Activated CD8-positive, alpha-beta memory T cell treated with anti-CD3 and anti-CD28 coated beads, Interleukin-2, amount 10 ng/mL, durations not matched to agents 7 days and 5 days (primary cell): ENCODE results near the gene ABCG4. TPM values are rescaled to one million over a fixed set of nuclear protein-coding genes. Genes with fewer than 3 reads are reported as not detected.
A peak's percentile ranks its signal among the peaks of the same experiment; 100 is the strongest.
"Not testable (repeated sequence)": the region's sequence is repeated elsewhere in the genome, so short reads cannot be mapped to it uniquely, and the experiment has no call there.

Experiments used
- ATAC-seq: fragments of 150-1000 bp; cut with Tn5 transposase; one replicate; pipeline ENCODE4 v1.10.0; 2021; ENCODE audit warnings: moderate library complexity
- CTCF ChIA-PET: fragments of 350-600 bp; sonication (Branson Sonifier 250); formaldehyde crosslinking; loops from one replicate; lab custom pipeline; 2021; ENCODE audit warnings: antibody characterized with exemption; lab: Charles Lee
- DNase-seq: peaks from one replicate; pipeline ENCODE4 v3.0.0-alpha.2; 2020
- H3K27ac Mint-ChIP-seq: one replicate; pipeline ENCODE4 v1.8.0; 2021; ENCODE audit warnings: mild to moderate bottlenecking, mixed read lengths
- H3K27me3 Mint-ChIP-seq: one replicate; pipeline ENCODE4 v1.8.0; 2021; ENCODE audit warnings: mixed read lengths
- H3K36me3 Mint-ChIP-seq: one replicate; pipeline ENCODE4 v1.8.0; 2021; ENCODE audit warnings: mild to moderate bottlenecking, mixed read lengths
- H3K4me1 Mint-ChIP-seq: one replicate; pipeline ENCODE4 v1.8.0; 2021; ENCODE audit warnings: mixed read lengths
- H3K4me3 Mint-ChIP-seq: one replicate; pipeline ENCODE4 v1.8.0; 2021; ENCODE audit warnings: mild to moderate bottlenecking, moderate library complexity, mixed read lengths
- H3K9me3 Mint-ChIP-seq: one replicate; pipeline ENCODE4 v1.8.0; 2022; ENCODE audit warnings: low read depth, mixed read lengths
- total RNA-seq, 2 experiments: library from RNA; stranded (reverse); gene quantifications; one replicate each; pipeline ENCODE4 v1.2.3, GENCODE V29; 2021

The ABCG4 gene
- total RNA-seq: not detected

DNA sequence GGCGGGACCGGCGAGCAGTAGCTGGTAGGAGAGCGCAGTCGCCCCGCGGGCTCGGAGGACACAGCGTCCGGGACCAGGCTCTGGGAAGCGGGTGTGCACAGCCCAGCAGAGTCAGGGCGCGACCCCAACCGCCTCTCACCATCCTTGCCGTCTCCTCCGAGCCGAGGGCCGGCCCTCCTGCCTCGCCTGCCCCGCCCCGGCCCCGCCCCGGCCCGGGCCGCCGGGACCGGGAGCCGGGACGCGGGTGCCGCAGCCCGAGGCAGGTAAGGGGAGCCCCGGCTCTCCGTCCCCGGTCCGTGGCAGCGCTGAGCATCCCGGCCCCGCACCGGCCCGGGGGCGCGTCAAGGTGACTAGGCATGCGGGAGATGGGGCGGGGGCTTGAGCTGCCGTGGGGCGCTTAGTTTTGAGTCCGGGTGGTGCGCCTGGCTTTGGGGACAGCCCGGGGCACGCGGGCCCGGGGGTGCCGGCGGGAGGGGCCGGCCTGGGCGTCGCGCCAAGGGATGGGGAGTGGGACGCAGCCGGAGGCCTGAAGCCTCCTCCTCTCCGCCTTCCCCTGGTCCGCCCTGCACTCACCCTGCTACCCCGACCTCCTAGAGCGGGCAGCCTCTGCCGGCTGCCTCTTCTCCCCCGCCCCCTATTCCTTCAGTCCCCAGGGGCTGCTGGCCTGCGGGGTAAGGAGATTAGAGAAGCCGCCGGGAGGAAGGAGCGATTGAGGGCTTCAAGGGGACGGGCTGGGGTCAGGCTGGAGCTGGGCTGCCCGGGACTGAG lies at the start of gene ABCG4:
Gene ABCG4, plus strand, starts transcription at position 35 of the 768 bp plus-strand sequence. CDS start 914 bp downstream, outside the sequence.
- CTCF ChIA-PET: interaction anchor here (0.7 to 1.6 kb wide), 6 partner anchors 15 to 189 kb away, joined by 3 to 8 read pairs (median 5); partner anchors contain the start of gene CBL
- Mint-ChIP-seq H3K36me3 (no peaks in the 10 kb centered on the region), H3K27me3 (peaks cover 72% of the 10 kb centered on the region), H3K4me3 (peak within 1 kb of the TSS; percentile 61), H3K4me1 (peaks cover 10% of the 10 kb centered on the region), H3K27ac (no peak within 1 kb of the TSS), H3K9me3 (no peaks in the 10 kb centered on the region)
- DNase-seq: no peak
- ATAC-seq: peak; percentile 75

DNA sequence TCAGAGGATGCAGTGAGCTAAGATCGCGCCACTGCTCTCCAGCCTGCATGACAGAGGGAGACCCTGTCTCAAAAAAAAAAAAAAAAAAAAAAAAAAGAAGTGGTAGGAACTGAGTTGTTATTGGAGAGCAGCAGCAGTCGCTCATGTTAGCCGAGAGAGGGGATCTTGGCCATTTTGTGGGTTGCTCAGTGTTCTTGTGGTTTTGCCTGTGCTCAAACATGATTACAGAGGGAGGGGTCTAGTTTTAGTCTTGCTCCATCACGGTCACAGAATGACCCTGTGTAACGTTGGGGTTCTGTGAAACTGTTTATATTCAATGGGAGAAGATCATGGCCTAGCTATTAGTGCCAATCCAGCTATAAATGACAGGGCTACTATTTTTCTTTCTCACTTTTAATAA lies 49.1 kb upstream of the ABCG4 start:
- no peaks in the 10 kb centered on the region for H3K9me3 Mint-ChIP-seq
- ATAC-seq: no peak
- peaks cover 44% of the 10 kb centered on the region for H3K4me1 Mint-ChIP-seq
- peak overlapping the region; percentile 96 for H3K27ac Mint-ChIP-seq
- H3K36me3 Mint-ChIP-seq: peaks cover 34% of the 10 kb centered on the region
- CTCF ChIA-PET: interaction anchor here (0.9 to 2.1 kb wide), 6 partner anchors 10 to 76 kb away, joined by 3 to 5 read pairs (median 3); partner anchors contain the start of gene HINFP
- peak overlapping the region; percentile 92 for H3K4me3 Mint-ChIP-seq
- DNase-seq: no peak
- H3K27me3 Mint-ChIP-seq: peaks cover 2% of the 10 kb centered on the region

DNA sequence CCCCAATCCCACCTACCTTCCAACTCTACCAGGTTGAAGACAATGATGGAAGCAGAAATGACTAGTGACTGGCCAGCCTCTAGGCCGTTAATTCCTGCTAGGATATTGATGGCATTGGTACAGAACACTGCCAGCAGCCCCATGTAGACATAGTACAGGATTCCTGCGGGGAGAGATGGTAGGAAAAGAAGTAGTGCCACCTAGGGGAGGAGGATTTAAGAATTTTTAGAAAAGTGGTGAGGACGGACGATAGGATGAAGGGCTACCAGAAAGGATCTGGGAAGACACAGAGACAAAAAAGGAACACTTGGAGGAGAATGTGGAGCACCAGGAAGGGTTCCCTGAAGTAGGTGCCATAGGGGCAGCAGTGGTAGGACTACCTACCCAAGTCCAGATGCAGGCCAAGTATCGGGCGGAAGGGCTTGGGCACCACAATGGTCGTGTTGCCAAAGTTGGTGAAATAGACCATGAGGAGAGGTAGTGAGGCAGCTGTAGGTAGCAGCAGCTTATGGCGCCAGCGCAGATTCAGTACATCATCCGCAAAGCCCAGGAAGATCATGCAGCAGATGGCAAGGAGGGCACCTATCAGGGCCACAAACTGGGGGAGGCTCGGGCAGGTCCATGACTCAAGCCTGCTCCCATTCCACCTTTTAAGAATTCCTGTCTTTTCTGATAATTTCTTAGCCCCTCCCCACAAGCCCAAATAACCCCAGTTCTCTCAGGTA lies 48.4 kb upstream of the ABCG4 start:
- no peak for ATAC-seq
- peaks cover under 1% of the 10 kb centered on the region for H3K27me3 Mint-ChIP-seq
- peak overlapping the region; percentile 96 for H3K27ac Mint-ChIP-seq
- H3K4me3 Mint-ChIP-seq: peak overlapping the region; percentile 92
- CTCF ChIA-PET: interaction anchor here (0.9 to 1.5 kb wide), 4 partner anchors 9 to 76 kb away, joined by 3 to 4 read pairs (median 3); no protein-coding TSS in a partner anchor
- DNase-seq: no peak
- H3K9me3 Mint-ChIP-seq: no peaks in the 10 kb centered on the region
- H3K4me1 Mint-ChIP-seq: peaks cover 45% of the 10 kb centered on the region
- peaks cover 29% of the 10 kb centered on the region for H3K36me3 Mint-ChIP-seq

DNA sequence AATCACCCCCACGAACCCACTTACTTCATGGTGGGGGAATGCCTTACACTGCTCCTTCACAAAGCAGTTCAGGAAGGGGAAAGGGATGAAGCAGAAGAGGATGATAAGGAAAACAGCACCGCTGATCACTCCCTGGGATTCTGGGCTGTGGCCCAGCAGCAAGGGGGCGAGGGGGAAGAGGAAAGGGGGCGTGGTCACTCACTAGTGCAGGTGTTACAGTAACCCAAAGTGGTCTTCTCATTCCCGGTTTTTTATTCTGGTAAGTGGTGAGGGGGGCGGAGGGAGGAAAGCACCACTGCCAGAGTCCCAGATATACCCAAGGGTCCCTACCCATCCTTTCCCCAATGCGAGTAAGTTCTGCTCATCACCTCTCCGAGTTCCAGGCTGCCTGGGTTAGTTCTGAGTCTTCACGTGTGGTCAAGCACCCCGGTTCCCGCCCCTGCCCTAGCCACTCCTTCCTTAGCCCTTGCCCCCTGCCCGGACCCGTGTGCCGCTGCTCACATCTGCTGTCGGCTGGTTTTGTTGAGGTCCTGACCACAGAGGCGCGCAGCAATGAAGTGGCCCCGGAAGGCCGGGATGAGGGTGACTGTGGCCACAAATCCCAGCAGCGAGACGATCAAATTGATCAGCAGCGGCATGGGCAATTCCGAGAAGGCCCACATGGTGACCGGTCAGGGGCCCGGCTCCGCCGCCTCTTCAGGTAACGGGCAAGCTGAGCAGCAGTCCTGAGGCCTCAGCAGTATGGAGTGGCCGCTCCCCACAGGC lies 47.7 kb upstream of the ABCG4 start:
- Mint-ChIP-seq H3K27ac (peak overlapping the region; percentile 96), H3K9me3 (no peaks in the 10 kb centered on the region), H3K36me3 (peaks cover 26% of the 10 kb centered on the region), H3K27me3 (no peaks in the 10 kb centered on the region), H3K4me3 (peak overlapping the region; percentile 92), H3K4me1 (peaks cover 42% of the 10 kb centered on the region)
- DNase-seq (peak; percentile 70), ATAC-seq (peak; percentile 37)
- CTCF ChIA-PET: interaction anchor here (1.0 to 2.1 kb wide), 10 partner anchors 10 to 222 kb away, joined by 3 to 5 read pairs (median 4); partner anchors contain the start of genes CBL, CENATAC and VPS11

DNA sequence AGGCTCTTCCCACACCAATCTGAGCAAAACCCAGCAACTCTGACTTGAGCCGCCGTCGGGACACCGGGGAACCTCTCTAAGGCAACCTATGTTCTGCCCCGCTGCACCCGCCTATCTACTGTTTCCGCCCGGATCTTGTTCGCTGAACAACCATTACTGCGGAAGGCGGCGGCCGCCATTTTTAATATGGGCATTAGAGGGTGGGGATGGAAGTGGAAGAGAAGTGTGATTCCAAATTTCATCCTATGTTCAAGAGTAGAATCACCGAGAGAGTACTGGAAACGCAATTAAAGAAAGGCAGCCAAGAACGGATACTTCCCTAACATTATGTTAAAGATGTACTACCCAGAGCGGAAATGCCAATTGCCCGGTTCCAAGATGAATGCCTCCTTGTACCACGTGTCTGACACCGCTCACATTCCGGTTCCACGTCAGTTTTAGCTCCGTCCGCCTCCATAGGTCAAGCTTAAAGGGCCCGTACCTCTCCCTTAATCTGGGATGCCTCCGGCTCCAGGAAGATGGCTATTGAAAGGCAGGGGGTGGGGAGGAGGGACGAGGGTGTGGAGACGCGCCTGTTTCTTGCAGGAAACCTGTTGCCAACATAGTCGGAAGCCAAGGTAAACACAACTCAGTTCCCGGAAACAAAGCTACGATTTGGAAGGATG lies 47.0 kb upstream of the ABCG4 start, which contains the start of gene DPAGT1:
Gene DPAGT1, minus strand, starts transcription at position 95 of the 665 bp plus-strand sequence. CDS start 198 bp downstream, outside the sequence.
- ATAC-seq: peak; percentile 87
- Mint-ChIP-seq H3K27ac (peak within 1 kb of the TSS; percentile 96), H3K36me3 (peaks cover 25% of the 10 kb centered on the region), H3K9me3 (no peaks in the 10 kb centered on the region), H3K27me3 (no peaks in the 10 kb centered on the region), H3K4me1 (peaks cover 43% of the 10 kb centered on the region), H3K4me3 (peak within 1 kb of the TSS; percentile 92)
- DNase-seq: peak; percentile 92
- CTCF ChIA-PET: interaction anchor here (0.8 to 2.1 kb wide), 18 partner anchors 10 to 222 kb away, joined by 3 to 5 read pairs (median 4); partner anchors contain the start of genes CBL, CENATAC, NLRX1 and VPS11

DNA sequence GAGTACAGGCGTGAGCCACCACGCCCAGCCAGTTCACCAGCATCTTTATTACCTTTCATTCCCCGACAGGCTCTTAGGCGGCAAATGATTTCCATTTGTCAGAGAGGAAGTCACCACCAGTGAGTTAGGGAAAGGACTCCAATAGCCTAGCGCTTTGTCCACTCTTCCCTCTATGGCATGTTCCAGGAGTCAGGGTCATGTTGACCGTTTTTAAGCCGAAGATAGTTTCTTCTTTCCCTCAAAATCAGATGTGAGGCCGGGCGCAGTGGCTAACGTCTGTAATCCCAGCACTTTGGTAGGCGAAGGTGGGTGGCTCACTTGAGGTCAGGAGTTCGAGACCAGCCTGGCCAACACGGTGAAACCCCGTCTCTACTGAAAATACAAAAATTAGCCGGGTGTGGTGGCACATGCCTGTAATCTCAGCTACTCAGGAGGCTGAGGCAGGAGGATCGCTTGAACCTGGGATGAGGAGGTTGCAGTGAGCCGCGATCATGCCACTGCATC lies 45.6 kb upstream of the ABCG4 start:
- Mint-ChIP-seq H3K4me1 (peaks cover 41% of the 10 kb centered on the region), H3K27ac (peak overlapping the region; percentile 96), H3K36me3 (peaks cover 12% of the 10 kb centered on the region), H3K4me3 (peak overlapping the region; percentile 92)
- not testable (repeated sequence) for DNase-seq, H3K9me3 Mint-ChIP-seq, ATAC-seq, H3K27me3 Mint-ChIP-seq
- CTCF ChIA-PET: interaction anchor here (0.7 to 2.1 kb wide), 8 partner anchors 14 to 218 kb away, joined by 3 to 5 read pairs (median 4); partner anchors contain the start of genes CBL and SLC37A4

DNA sequence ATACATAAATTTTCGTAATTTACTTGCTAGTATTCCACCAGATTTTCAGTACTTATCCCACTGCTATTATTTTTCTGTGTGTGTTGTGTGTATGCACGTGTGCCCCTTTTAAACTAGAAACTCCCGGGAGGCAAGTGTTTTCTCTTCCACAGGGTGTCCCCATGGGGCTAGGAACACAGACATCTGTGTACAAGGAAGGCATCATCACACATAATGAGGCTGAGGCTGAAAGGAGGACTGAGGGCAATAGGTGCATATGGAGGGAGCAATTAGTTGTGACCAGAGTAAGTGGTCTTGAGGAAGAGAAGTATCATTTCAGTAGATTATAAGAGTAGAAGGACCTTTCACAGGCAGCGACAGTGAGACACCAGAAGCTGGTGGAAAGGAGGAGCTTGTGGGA lies 45.1 kb upstream of the ABCG4 start:
- peaks cover 42% of the 10 kb centered on the region for H3K4me1 Mint-ChIP-seq
- ATAC-seq (no peak), DNase-seq (no peak)
- H3K27me3 Mint-ChIP-seq: no peaks in the 10 kb centered on the region
- CTCF ChIA-PET: no interaction called here
- H3K36me3 Mint-ChIP-seq: peaks cover 7% of the 10 kb centered on the region
- peak overlapping the region; percentile 67 for H3K27ac Mint-ChIP-seq
- no peaks in the 10 kb centered on the region for H3K9me3 Mint-ChIP-seq
- peak overlapping the region; percentile 92 for H3K4me3 Mint-ChIP-seq

DNA sequence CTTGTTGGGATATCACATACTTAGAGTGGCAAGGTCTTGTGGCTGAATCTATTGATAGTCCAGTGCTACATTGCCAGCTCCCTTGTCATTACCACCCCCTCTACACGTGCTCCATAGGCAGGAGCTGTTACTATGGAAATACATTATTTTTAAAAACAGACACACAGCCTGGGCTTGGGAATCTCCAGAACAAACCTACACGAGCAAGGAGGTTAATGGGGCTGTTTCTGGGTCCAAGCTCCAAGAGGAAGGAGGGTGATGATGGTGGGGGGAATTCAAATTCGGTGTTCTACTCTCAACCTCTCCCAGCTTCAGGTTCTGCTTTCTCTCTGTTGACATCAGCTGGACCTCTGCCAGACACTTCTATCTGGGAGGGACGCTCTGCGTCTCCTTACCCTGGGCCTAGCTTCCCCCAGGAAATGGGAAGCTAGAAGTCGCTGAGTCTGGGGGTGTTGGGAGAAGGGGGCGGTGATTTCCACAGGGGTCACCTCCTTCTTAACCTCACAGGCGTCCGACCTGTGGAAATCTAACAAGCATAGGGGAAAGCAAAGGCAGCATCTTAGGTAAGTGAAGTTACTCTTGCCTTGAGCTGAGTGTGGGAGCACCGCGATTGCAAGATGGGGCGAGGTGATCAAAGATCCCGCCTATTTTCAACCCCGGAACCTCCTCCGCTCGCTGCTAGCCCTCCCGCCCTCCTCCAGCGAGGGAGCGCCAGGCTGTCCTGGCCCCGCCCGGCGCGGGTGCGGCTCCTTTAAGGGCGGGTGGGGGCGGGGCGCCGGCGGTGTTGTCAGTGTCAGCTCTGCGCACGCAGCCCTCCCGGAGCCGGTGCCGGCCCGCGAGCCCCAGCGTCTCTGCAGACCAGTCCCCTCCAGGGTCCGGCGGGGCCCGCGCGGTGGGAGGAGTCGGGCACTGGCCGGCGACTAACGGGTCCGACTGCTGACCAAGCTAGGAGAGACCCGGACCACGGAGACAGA lies 42.0 kb upstream of the ABCG4 start, which contains the start of gene C2CD2L:
Gene C2CD2L, plus strand, starts transcription at position 781 of the 974 bp plus-strand sequence. CDS start 398 bp downstream, outside the sequence.
- Mint-ChIP-seq H3K9me3 (no peaks in the 10 kb centered on the region), H3K27ac (peak within 1 kb of the TSS; percentile 93), H3K27me3 (no peaks in the 10 kb centered on the region), H3K4me3 (peak within 1 kb of the TSS; percentile 80), H3K4me1 (peaks cover 45% of the 10 kb centered on the region), H3K36me3 (peaks cover 12% of the 10 kb centered on the region)
- CTCF ChIA-PET: interaction anchor here (0.8 to 2.0 kb wide), 16 partner anchors 9 to 233 kb away, joined by 3 to 15 read pairs (median 5); partner anchors contain the start of genes C1QTNF5, CBL, HINFP and HMBS
- ATAC-seq: peak; percentile 89
- peak; percentile 95 for DNase-seq

DNA sequence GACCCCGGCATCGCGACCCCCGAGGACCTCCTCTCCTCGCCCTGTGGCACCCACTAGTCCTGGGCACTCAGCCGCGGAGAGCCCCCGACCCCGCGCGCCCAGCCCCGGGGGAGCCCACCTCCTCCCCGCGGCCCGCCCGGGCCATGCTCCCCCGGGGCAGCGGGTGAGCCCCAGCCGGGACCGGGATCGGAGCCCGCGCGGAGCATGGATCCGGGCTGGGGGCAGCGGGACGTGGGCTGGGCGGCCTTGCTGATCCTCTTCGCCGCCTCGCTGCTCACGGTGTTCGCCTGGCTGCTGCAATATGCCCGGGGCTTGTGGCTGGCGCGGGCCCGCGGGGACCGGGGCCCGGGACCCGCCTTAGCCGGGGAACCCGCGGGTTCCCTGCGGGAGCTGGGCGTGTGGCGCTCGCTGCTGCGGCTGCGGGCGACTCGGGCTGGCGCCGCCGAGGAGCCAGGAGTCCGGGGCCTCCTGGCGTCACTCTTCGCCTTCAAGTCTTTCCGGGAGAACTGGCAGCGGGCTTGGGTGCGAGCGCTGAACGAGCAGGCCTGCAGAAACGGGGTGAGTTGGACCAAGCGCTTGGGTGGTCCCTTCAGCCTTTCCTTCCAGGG lies 41.2 kb upstream of the ABCG4 start:
- peak overlapping the region; percentile 80 for H3K4me3 Mint-ChIP-seq
- DNase-seq: no peak
- H3K4me1 Mint-ChIP-seq: peaks cover 43% of the 10 kb centered on the region
- H3K36me3 Mint-ChIP-seq: peaks cover 15% of the 10 kb centered on the region
- CTCF ChIA-PET: interaction anchor here (0.8 to 2.0 kb wide), 11 partner anchors 9 to 274 kb away, joined by 3 to 15 read pairs (median 5); partner anchors contain the start of genes CBL, HINFP, HMBS and NLRX1
- H3K9me3 Mint-ChIP-seq: no peaks in the 10 kb centered on the region
- ATAC-seq: peak; percentile 20
- H3K27me3 Mint-ChIP-seq: no peaks in the 10 kb centered on the region
- peak overlapping the region; percentile 70 for H3K27ac Mint-ChIP-seq

DNA sequence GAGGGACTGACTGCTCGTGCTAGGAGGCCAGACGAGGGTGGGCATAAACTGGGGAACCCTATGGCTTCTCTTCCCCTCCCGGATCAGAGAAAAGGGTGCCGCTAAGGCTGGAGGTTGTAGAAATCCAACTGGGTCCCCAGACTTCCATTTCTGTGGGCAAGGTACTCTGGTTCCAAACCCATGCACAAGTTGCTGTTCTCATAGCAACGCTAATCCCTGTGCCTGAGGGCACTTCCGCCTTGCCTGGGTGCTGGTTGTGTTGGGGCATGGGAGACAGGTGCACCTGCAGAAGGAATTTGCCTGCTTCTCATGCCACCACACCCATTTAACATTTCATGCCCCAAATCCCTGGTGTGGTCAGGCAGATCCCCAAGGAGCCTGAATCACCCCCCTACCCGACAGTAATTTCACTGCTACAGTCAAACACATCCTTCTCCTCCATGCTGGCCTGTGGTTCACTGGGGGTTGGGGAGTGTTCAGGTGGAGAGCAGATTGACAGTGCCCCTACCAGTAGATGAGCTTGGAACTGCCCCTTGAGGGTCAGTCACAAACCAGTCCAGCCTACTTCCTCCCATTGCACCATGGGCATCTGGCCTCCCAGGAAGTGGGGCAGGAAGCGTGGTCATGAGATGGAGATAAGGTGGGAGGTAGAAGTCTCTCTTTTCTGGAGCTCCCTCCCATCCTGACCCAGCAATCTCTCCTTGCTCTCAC lies 40.6 kb upstream of the ABCG4 start:
- ATAC-seq (peak; percentile 37), DNase-seq (peak; percentile 66)
- Mint-ChIP-seq H3K4me3 (peak overlapping the region; percentile 80), H3K4me1 (peaks cover 41% of the 10 kb centered on the region), H3K9me3 (no peaks in the 10 kb centered on the region), H3K36me3 (peaks cover 20% of the 10 kb centered on the region), H3K27me3 (no peaks in the 10 kb centered on the region), H3K27ac (peak overlapping the region; percentile 70)
- CTCF ChIA-PET: interaction anchor here (0.5 to 2.0 kb wide), 14 partner anchors 10 to 274 kb away, joined by 3 to 9 read pairs (median 3); partner anchors contain the start of genes HINFP, HMBS, NLRX1 and USP2
